ENCODE data around the gene PXMP2.
A peak's percentile ranks its signal among the peaks of the same experiment; 100 is the strongest.

PXMP2 gene

GRCh38 chr12:132659146-132659545, 28.2 kb upstream of the PXMP2 start:
- peak in 2 of 10 donors; percentile 32 to 56 for DNase-seq
- intact Hi-C loops (cut with DNase I) = no loop called here

- intact Hi-C loops (cut with DNase I) = no loop called here
Measured at GRCh38 chr12:132660052-132660451, 27.3 kb upstream of the PXMP2 start.

GRCh38 chr12:132660996-132661395, 26.4 kb upstream of the PXMP2 start:
- intact Hi-C loops (cut with DNase I) = no loop called here
- peak in 2 of 10 donors; percentile 10 to 22 for DNase-seq

More at GRCh38 chr12:132660052-132660451, 27.3 kb upstream of the PXMP2 start:
- DNase-seq = peak in 2 of 10 donors; percentile 34 to 36

GRCh38 chr12:132661972-132662371, 25.4 kb upstream of the PXMP2 start:
- intact Hi-C loops (cut with DNase I) = no loop called here
- DNase-seq = peak in 1 of 10 donors; percentile 36

GRCh38 chr12:132662901-132663755, 24.3 kb upstream of the PXMP2 start:
- peak in 2 of 10 donors; percentile 43 to 53 for DNase-seq
- intact Hi-C loops (cut with DNase I) = no loop called here

GRCh38 chr12:132664206-132665148, 22.9 kb upstream of the PXMP2 start:
- intact Hi-C loops (cut with DNase I) = no loop called here
- DNase-seq = peak in 2 of 10 donors; percentile 39 to 63

GRCh38 chr12:132665149-132665491, 22.3 kb upstream of the PXMP2 start:
- intact Hi-C loops (cut with DNase I) = no loop called here
- peak in 1 of 10 donors; percentile 27 for DNase-seq

GRCh38 chr12:132665794-132666193, 21.6 kb upstream of the PXMP2 start:
- DNase-seq = peak in 1 of 10 donors; percentile 42
- intact Hi-C loops (cut with DNase I) = no loop called here

GRCh38 chr12:132668191-132669088, 18.9 kb upstream of the PXMP2 start:
- intact Hi-C loops (cut with DNase I) = no loop called here
- DNase-seq = peak in 2 of 10 donors; percentile 58 to 70

- peak in 2 of 10 donors; percentile 54 to 55 for DNase-seq
Measured at GRCh38 chr12:132669166-132669879, 18.1 kb upstream of the PXMP2 start.

GRCh38 chr12:132672116-132672515, 15.3 kb upstream of the PXMP2 start:
- intact Hi-C loops (cut with DNase I) = no loop called here
- DNase-seq = no peak

More at GRCh38 chr12:132669166-132669879, 18.1 kb upstream of the PXMP2 start:
- intact Hi-C loops (cut with DNase I) = no loop called here

GRCh38 chr12:132672678-132673077, 14.7 kb upstream of the PXMP2 start:
- no peak for DNase-seq
- intact Hi-C loops (cut with DNase I) = no loop called here

GRCh38 chr12:132673288-132674179, 13.9 kb upstream of the PXMP2 start:
- DNase-seq = no peak
- intact Hi-C loops (cut with DNase I) = no loop called here

- no peak for DNase-seq
- intact Hi-C loops (cut with DNase I) = no loop called here
Measured at GRCh38 chr12:132674561-132674960, 12.8 kb upstream of the PXMP2 start.

GRCh38 chr12:132675757-132676432, 11.5 kb upstream of the PXMP2 start:
- no peak for DNase-seq
- intact Hi-C loops (cut with DNase I) = no loop called here

- intact Hi-C loops (cut with DNase I) = no loop called here
- DNase-seq = peak in 1 of 10 donors; percentile 15
Measured at GRCh38 chr12:132677492-132677891, 9.9 kb upstream of the PXMP2 start.

GRCh38 chr12:132685400-132685799, 2.0 kb upstream of the PXMP2 start:
- intact Hi-C loops (cut with DNase I) = no loop called here

GRCh38 chr12:132686825-132687210, 569 bp upstream of the PXMP2 start:
- peak in 2 of 10 donors; percentile 15 to 72 for DNase-seq
- intact Hi-C loops (cut with DNase I) = no loop called here

More at GRCh38 chr12:132685400-132685799, 2.0 kb upstream of the PXMP2 start:
- DNase-seq = peak in 1 of 10 donors; percentile 22

Measured in posterior cingulate gyrus (tissue), 11 donors.